Ishikawa (cell line): ENCODE measurements around the gene HSD17B1.

ENCODE experiments used
- CEBPB ChIP-seq: IDR thresholded peaks from 2 replicates; pipeline ENCODE4 v1.6.1; 2012
- EGR1 ChIP-seq: IDR thresholded peaks from 2 replicates; pipeline ENCODE4 v1.6.1; 2012
- EP300 ChIP-seq: IDR thresholded peaks from 2 replicates; pipeline ENCODE4 v1.6.1; 2012; ENCODE audit warnings: borderline replicate concordance
- FOXM1 ChIP-seq: IDR thresholded peaks from 2 replicates; pipeline ENCODE4 v1.6.1; 2012; ENCODE audit warnings: low read depth, borderline replicate concordance
- RAD21 ChIP-seq: IDR thresholded peaks from 2 replicates; pipeline ENCODE4 v1.6.1; 2012; ENCODE audit warnings: low read depth
- TAF1 ChIP-seq: IDR thresholded peaks from 2 replicates; pipeline ENCODE4 v1.6.1; 2012; ENCODE audit warnings: low read depth, mild to moderate bottlenecking
- TEAD4 ChIP-seq: IDR thresholded peaks from 2 replicates; pipeline ENCODE4 v1.6.1; 2012
- YY1 ChIP-seq: IDR thresholded peaks from 2 replicates; pipeline ENCODE4 v1.6.1; 2012; ENCODE audit warnings: low read depth
- ZBTB7A ChIP-seq: IDR thresholded peaks from 2 replicates; pipeline ENCODE4 v1.6.1; 2012; ENCODE audit warnings: low read depth
- TF ChIP-seq, protein P1 (sequence below): IDR thresholded peaks from 2 replicates; pipeline ENCODE4 v1.6.1; 2012
- TF ChIP-seq, protein P2 (sequence below): IDR thresholded peaks from 2 replicates; pipeline ENCODE4 v1.6.1; 2012; ENCODE audit warnings: low read depth, mild to moderate bottlenecking

DNA sequence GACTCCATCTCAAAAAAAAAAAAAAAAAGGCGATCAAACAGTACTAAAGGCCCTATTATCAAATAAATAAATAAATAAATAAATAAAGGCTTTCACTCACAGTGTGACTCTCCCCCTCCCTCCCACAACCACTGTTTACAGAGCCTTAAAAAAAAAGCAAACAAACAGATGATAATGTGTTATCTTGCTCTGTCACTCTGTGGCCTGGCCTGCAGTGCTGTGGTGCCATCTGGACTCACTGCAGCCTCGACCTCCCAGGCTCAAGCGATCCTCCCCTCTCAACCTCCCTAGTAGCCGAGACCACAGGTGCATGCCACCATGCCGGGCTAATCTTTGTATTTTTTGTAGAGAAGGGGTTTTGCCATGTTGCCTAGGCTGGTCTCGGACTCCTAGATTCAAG is 24.8 kb upstream of the HSD17B1 start:
- TF ChIP-seq EP300, result no peak
- TF ChIP-seq TEAD4, result no peak
- TF ChIP-seq, protein P1, sequence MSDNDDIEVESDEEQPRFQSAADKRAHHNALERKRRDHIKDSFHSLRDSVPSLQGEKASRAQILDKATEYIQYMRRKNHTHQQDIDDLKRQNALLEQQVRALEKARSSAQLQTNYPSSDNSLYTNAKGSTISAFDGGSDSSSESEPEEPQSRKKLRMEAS, result no peak
- TF ChIP-seq, protein P2, sequence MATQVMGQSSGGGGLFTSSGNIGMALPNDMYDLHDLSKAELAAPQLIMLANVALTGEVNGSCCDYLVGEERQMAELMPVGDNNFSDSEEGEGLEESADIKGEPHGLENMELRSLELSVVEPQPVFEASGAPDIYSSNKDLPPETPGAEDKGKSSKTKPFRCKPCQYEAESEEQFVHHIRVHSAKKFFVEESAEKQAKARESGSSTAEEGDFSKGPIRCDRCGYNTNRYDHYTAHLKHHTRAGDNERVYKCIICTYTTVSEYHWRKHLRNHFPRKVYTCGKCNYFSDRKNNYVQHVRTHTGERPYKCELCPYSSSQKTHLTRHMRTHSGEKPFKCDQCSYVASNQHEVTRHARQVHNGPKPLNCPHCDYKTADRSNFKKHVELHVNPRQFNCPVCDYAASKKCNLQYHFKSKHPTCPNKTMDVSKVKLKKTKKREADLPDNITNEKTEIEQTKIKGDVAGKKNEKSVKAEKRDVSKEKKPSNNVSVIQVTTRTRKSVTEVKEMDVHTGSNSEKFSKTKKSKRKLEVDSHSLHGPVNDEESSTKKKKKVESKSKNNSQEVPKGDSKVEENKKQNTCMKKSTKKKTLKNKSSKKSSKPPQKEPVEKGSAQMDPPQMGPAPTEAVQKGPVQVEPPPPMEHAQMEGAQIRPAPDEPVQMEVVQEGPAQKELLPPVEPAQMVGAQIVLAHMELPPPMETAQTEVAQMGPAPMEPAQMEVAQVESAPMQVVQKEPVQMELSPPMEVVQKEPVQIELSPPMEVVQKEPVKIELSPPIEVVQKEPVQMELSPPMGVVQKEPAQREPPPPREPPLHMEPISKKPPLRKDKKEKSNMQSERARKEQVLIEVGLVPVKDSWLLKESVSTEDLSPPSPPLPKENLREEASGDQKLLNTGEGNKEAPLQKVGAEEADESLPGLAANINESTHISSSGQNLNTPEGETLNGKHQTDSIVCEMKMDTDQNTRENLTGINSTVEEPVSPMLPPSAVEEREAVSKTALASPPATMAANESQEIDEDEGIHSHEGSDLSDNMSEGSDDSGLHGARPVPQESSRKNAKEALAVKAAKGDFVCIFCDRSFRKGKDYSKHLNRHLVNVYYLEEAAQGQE, result no peak
- no peak for TF ChIP-seq TAF1
- no peak for TF ChIP-seq FOXM1
- TF ChIP-seq EGR1, result no peak
- no peak for TF ChIP-seq ZBTB7A
- no peak for TF ChIP-seq RAD21
- no peak for TF ChIP-seq CEBPB
- no peak for TF ChIP-seq YY1
